ENCODE measurements around the gene CCDC92. TPM values are rescaled to one million over a fixed set of nuclear protein-coding genes. Genes with fewer than 3 reads are reported as not detected.

The CCDC92 gene
- 76.5 TPM for polyA plus RNA-seq (2013, experiment 1 of 2; ENCODE audit: insufficient read length)
- 74.5 TPM for polyA plus RNA-seq (2013, experiment 2 of 2; ENCODE audit: insufficient read length)

- peak; percentile 94 for DNase-seq
These were observed at the start of gene CCDC92, which contains the start of gene ZNF664 for GRCh38 chr12:123972457-123973401. Gene CCDC92 (minus strand): TSS chr12:123972831. CDS start chr12:123944305, 28,526 bp downstream. Gene ZNF664 (plus strand): TSS chr12:123973215. CDS start chr12:124012145, 38,930 bp downstream.

GRCh38 chr12:124022161-124022560 lies 49.5 kb upstream of the CCDC92 start:
- no peak for DNase-seq

GRCh38 chr12:124021007-124021406 lies 48.4 kb upstream of the CCDC92 start:
- no peak for DNase-seq

GRCh38 chr12:124020514-124020949 lies 47.9 kb upstream of the CCDC92 start:
- peak; percentile 40 for DNase-seq

- no peak for DNase-seq
These were observed 46.5 kb upstream of the CCDC92 start for GRCh38 chr12:124019115-124019514.

- DNase-seq: no peak
These were observed 45.9 kb upstream of the CCDC92 start for GRCh38 chr12:124018539-124018938.

GRCh38 chr12:124017064-124017463 lies 44.4 kb upstream of the CCDC92 start:
- DNase-seq: no peak

- no peak for DNase-seq
These were observed 43.1 kb upstream of the CCDC92 start for GRCh38 chr12:124015494-124016461.

GRCh38 chr12:124013073-124013472 lies 40.4 kb upstream of the CCDC92 start:
- no peak for DNase-seq

- no peak for DNase-seq
These were observed 38.9 kb upstream of the CCDC92 start for GRCh38 chr12:124011435-124012115.

GRCh38 chr12:124010687-124011086 lies 38.1 kb upstream of the CCDC92 start:
- no peak for DNase-seq

GRCh38 chr12:124009781-124010180 lies 37.1 kb upstream of the CCDC92 start:
- no peak for DNase-seq

- no peak for DNase-seq
These were observed 36.0 kb upstream of the CCDC92 start for GRCh38 chr12:124008595-124008994.

- DNase-seq: peak; percentile 31
These were observed 35.4 kb upstream of the CCDC92 start for GRCh38 chr12:124007826-124008570.

- no peak for DNase-seq
These were observed 34.4 kb upstream of the CCDC92 start for GRCh38 chr12:124006846-124007713.

- DNase-seq: no peak
These were observed 33.6 kb upstream of the CCDC92 start for GRCh38 chr12:124006085-124006845.

GRCh38 chr12:124004233-124004875 lies 31.7 kb upstream of the CCDC92 start:
- DNase-seq: no peak

GRCh38 chr12:124002654-124003053 lies 30.0 kb upstream of the CCDC92 start:
- no peak for DNase-seq
